ENCODE results near the gene ARCN1.

- no peak for TF ChIP-seq CTCF (IDR thresholded peaks at IDR 0.05)
- no peak for TF ChIP-seq POLR2A (IDR thresholded peaks at IDR 0.05)
Observed at GRCh38 chr11:118609380-118610224, 37.4 kb downstream of the ARCN1 start.
